ENCODE measurements around the gene AGFG2. TPM values are rescaled to one million over a fixed set of nuclear protein-coding genes. Genes with fewer than 3 reads are reported as not detected.

Gene AGFG2
- total RNA-seq, 2 donors from 2014 or later = 20.4 to 24.6 TPM

- intact Hi-C loops (cut with DNase I) = no loop called here
- Histone ChIP-seq H3K27ac (peak within 1 kb of the TSS; percentile 98 to 100 (median 99)), H3K36me3 (replicated peaks in 1 of 2; ENCODE audit: insufficient read depth in 1 of 2, low read depth in 2 of 2) (peaks cover 0 to 2% of the 10 kb centered on the region in 2 donors), H3K9me3 (no peaks in the 10 kb centered on the region), H3K4me1 (peaks cover 45% of the 10 kb centered on the region), H3K27me3 (no peaks in the 10 kb centered on the region), H3K4me3 (peak within 1 kb of the TSS; percentile 38 to 84)
- TF ChIP-seq POLR2A (IDR thresholded peaks at IDR 0.05) (no peak), CTCF (IDR thresholded peaks at IDR 0.05) (no peak)
- 0 to 1% methylated on average over 34 to 52 of the region's 53 CpGs for WGBS, 2 donors
- DNase-seq (peak; percentile 99 to 100 (median 99)), ATAC-seq (peak; percentile 89)
Observed at GRCh38 chr7:100586266-100587025, 47.4 kb downstream of the AGFG2 start, which contains the start of gene FBXO24. FBXO24 (plus strand) TSS chr7:100586328; CDS start chr7:100586626, 298 bp downstream.

- H3K27ac ChIP-seq = no peak overlapping the region
- no peak for ATAC-seq
- WGBS, 2 donors = 57 to 72% methylated on average over 1 of the region's 1 CpG
- intact Hi-C loops (cut with DNase I) = no loop called here
- H3K4me1 ChIP-seq = peaks cover 25% of the 10 kb centered on the region
- H3K36me3 ChIP-seq (replicated peaks in 1 of 2; ENCODE audit: insufficient read depth in 1 of 2, low read depth in 2 of 2) = no peaks in the 10 kb centered on the region
- TF ChIP-seq POLR2A (IDR thresholded peaks at IDR 0.05) (no peak), CTCF (IDR thresholded peaks at IDR 0.05) (peak in 3 of 7 experiments; percentile 9 to 42 (median 25))
- H3K4me3 ChIP-seq = no peak overlapping the region
- H3K27me3 ChIP-seq = no peaks in the 10 kb centered on the region
- DNase-seq = no peak
- H3K9me3 ChIP-seq = no peaks in the 10 kb centered on the region
Observed at GRCh38 chr7:100588438-100588837, 49.4 kb downstream of the AGFG2 start.

GRCh38 chr7:100589341-100589947 is 50.4 kb downstream of the AGFG2 start:
- DNase-seq = no peak
- Histone ChIP-seq H3K36me3 (replicated peaks in 1 of 2; ENCODE audit: insufficient read depth in 1 of 2, low read depth in 2 of 2) (no peaks in the 10 kb centered on the region), H3K27me3 (no peaks in the 10 kb centered on the region), H3K4me3 (no peak overlapping the region), H3K27ac (peak overlapping the region in 1 of 4 donors; percentile 39), H3K9me3 (no peaks in the 10 kb centered on the region), H3K4me1 (peaks cover 15% of the 10 kb centered on the region)
- TF ChIP-seq POLR2A (IDR thresholded peaks at IDR 0.05) (no peak), CTCF (IDR thresholded peaks at IDR 0.05) (no peak)
- intact Hi-C loops (cut with DNase I) = no loop called here
- ATAC-seq = no peak
- 52 to 55% methylated on average over 7 of the region's 7 CpGs for WGBS, 2 donors

GRCh38 chr7:100590077-100590737 is 51.2 kb downstream of the AGFG2 start:
- ATAC-seq (no peak), DNase-seq (no peak)
- H3K9me3 ChIP-seq = no peaks in the 10 kb centered on the region
- intact Hi-C loops (cut with DNase I) = no loop called here
- H3K4me3 ChIP-seq = no peak overlapping the region
- H3K27me3 ChIP-seq = no peaks in the 10 kb centered on the region
- peak overlapping the region in 1 of 4 donors; percentile 39 for H3K27ac ChIP-seq
- TF ChIP-seq CTCF (IDR thresholded peaks at IDR 0.05) = no peak
- TF ChIP-seq POLR2A (IDR thresholded peaks at IDR 0.05) = no peak
- H3K36me3 ChIP-seq (replicated peaks in 1 of 2; ENCODE audit: insufficient read depth in 1 of 2, low read depth in 2 of 2) = no peaks in the 10 kb centered on the region
- WGBS, 2 donors = 48 to 55% methylated on average over 20 of the region's 20 CpGs
- peaks cover 8% of the 10 kb centered on the region for H3K4me1 ChIP-seq
